Tibial nerve (tissue), 4 donors: ENCODE data around the gene TBC1D1. TPM values are rescaled to one million over a fixed set of nuclear protein-coding genes. Genes with fewer than 3 reads are reported as not detected.

Experiments
- DNase-seq, 2 donors: peaks; one replicate each; pipeline ENCODE4 v3.0.0-alpha.2; 2019; ENCODE audit warnings: low spot score in 2 of 2
- H3K27ac ChIP-seq, 4 donors: fragments of 200-600 bp; sonication (generic) in 3 of 4; one replicate each; pipeline ENCODE4 v1.5.1; 2017 to 2019; ENCODE audit warnings: mild to moderate bottlenecking in 1 of 4
- H3K27me3 ChIP-seq, 2 donors: fragments of 200-600 bp; sonication (generic) in 1 of 2; one replicate each; pipeline versions ENCODE4 v1.5.1 to v1.6.0; 2017 to 2019
- H3K36me3 ChIP-seq, 3 donors: fragments of 200-600 bp; sonication (generic); one replicate each; pipeline ENCODE4 v1.5.1; 2018 to 2019
- H3K4me1 ChIP-seq, 4 donors: fragments of 200-600 bp; sonication (generic) in 3 of 4; one replicate each; pipeline ENCODE4 v1.5.1; 2017 to 2019
- H3K4me3 ChIP-seq, 4 donors: fragments of 200-600 bp; sonication (generic) in 3 of 4; one replicate each; pipeline ENCODE4 v1.5.1; 2017 to 2019; ENCODE audit warnings: mild to moderate bottlenecking in 1 of 4, moderate library complexity in 1 of 4
- H3K9me3 ChIP-seq, 4 donors: fragments of 200-600 bp; sonication (generic) in 3 of 4; one replicate each; pipeline ENCODE4 v1.5.1; 2017 to 2019
- CTCF ChIP-seq, 5 experiments: fragments of 200-600 bp in 3 of 5; fragments of 450-650 bp in 2 of 5; sonication (generic) in 3 of 5; IDR thresholded peaks; one replicate each; pipeline ENCODE4 v1.5.1; 2016 to 2019; ENCODE audit warnings: antibody characterized with exemption in 5 of 5, mild to moderate bottlenecking in 3 of 5, moderate library complexity in 2 of 5
- EP300 ChIP-seq, 2 donors: sonication (generic); formaldehyde crosslinking; IDR thresholded peaks; one replicate each; pipeline ENCODE4 v1.6.1; 2017; ENCODE audit warnings: antibody characterized with exemption in 2 of 2, mild to moderate bottlenecking in 1 of 2
- POLR2A ChIP-seq, 2 donors: fragments of 450-650 bp; IDR thresholded peaks; one replicate each; pipeline ENCODE4 v1.6.1; 2017; ENCODE audit warnings: antibody characterized with exemption in 2 of 2, mild to moderate bottlenecking in 2 of 2, moderate library complexity in 2 of 2
- WGBS, 2 donors: methylation state at CpG; one replicate each; pipeline ENCODE4 v1.1.5; 2018; 5-methylcytosine and 5-hydroxymethylcytosine counted together
- total RNA-seq, 4 donors: library from RNA; depleted of rRNA; stranded (reverse); fragments of >200 nt; gene quantifications; one replicate each; pipeline ENCODE4 v1.1.0, GENCODE V29; 2016

The TBC1D1 gene
- total RNA-seq, 4 donors from 2014 or later: 41.6 to 97.8 (median 62.5) TPM

- WGBS, 2 donors: 52 to 63% methylated on average over 9 of the region's 9 CpGs
- Histone ChIP-seq H3K36me3 (no peaks in the 10 kb centered on the region), H3K27me3 (no peaks in the 10 kb centered on the region), H3K4me1 (peaks cover 0 to 57% (median 36%) of the 10 kb centered on the region in 4 donors), H3K27ac (peak overlapping the region in 1 of 4 donors; percentile 85), H3K9me3 (no peaks in the 10 kb centered on the region), H3K4me3 (no peak overlapping the region)
- no peak for TF ChIP-seq CTCF (IDR thresholded peaks at IDR 0.05)
- no peak for TF ChIP-seq EP300 (IDR thresholded peaks at IDR 0.05)
- no peak for DNase-seq
Observed at GRCh38 chr4:38086151-38086848, 195.4 kb downstream of the TBC1D1 start.

- H3K27me3 ChIP-seq: no peaks in the 10 kb centered on the region
- H3K4me1 ChIP-seq: peaks cover 0 to 51% (median 32%) of the 10 kb centered on the region in 4 donors
- WGBS, 2 donors: 77 to 80% methylated on average over 2 of the region's 2 CpGs
- H3K36me3 ChIP-seq: no peaks in the 10 kb centered on the region
- TF ChIP-seq CTCF (IDR thresholded peaks at IDR 0.05) (no peak), EP300 (IDR thresholded peaks at IDR 0.05) (no peak), POLR2A (IDR thresholded peaks at IDR 0.05) (no peak)
- no peak overlapping the region for H3K27ac ChIP-seq
- DNase-seq: no peak
- H3K9me3 ChIP-seq: no peaks in the 10 kb centered on the region
- no peak overlapping the region for H3K4me3 ChIP-seq
Observed at GRCh38 chr4:38086849-38087226, 196.0 kb downstream of the TBC1D1 start.

GRCh38 chr4:38088321-38088720, 197.4 kb downstream of the TBC1D1 start:
- Histone ChIP-seq H3K4me1 (peaks cover 0 to 37% (median 18%) of the 10 kb centered on the region in 4 donors), H3K27ac (no peak overlapping the region), H3K27me3 (no peaks in the 10 kb centered on the region), H3K9me3 (no peaks in the 10 kb centered on the region), H3K36me3 (peaks cover 0 to 6% (median 0%) of the 10 kb centered on the region in 3 donors), H3K4me3 (no peak overlapping the region)
- no peak for DNase-seq
- TF ChIP-seq POLR2A (IDR thresholded peaks at IDR 0.05): no peak
- no peak for TF ChIP-seq CTCF (IDR thresholded peaks at IDR 0.05)
- TF ChIP-seq EP300 (IDR thresholded peaks at IDR 0.05): no peak

GRCh38 chr4:38089961-38090360, 199.1 kb downstream of the TBC1D1 start:
- H3K4me1 ChIP-seq: peaks cover 0 to 23% (median 13%) of the 10 kb centered on the region in 4 donors
- no peaks in the 10 kb centered on the region for H3K27me3 ChIP-seq
- H3K36me3 ChIP-seq: peaks cover 0 to 6% (median 0%) of the 10 kb centered on the region in 3 donors
- no peak for DNase-seq
- TF ChIP-seq EP300 (IDR thresholded peaks at IDR 0.05) (no peak), POLR2A (IDR thresholded peaks at IDR 0.05) (no peak), CTCF (IDR thresholded peaks at IDR 0.05) (no peak)
- H3K27ac ChIP-seq: no peak overlapping the region
- H3K9me3 ChIP-seq: no peaks in the 10 kb centered on the region
- no peak overlapping the region for H3K4me3 ChIP-seq
- 81 to 85% methylated on average over 4 of the region's 4 CpGs for WGBS, 2 donors

- Histone ChIP-seq H3K4me1 (peaks cover 0 to 16% (median 7%) of the 10 kb centered on the region in 4 donors), H3K4me3 (no peak overlapping the region), H3K27me3 (no peaks in the 10 kb centered on the region), H3K36me3 (peaks cover 0 to 6% (median 0%) of the 10 kb centered on the region in 3 donors), H3K9me3 (no peaks in the 10 kb centered on the region), H3K27ac (no peak overlapping the region)
- TF ChIP-seq POLR2A (IDR thresholded peaks at IDR 0.05) (no peak), EP300 (IDR thresholded peaks at IDR 0.05) (no peak), CTCF (IDR thresholded peaks at IDR 0.05) (no peak)
- 92 to 93% methylated on average over 7 of the region's 7 CpGs for WGBS, 2 donors
- DNase-seq: no peak
Observed at GRCh38 chr4:38090455-38091246, 199.8 kb downstream of the TBC1D1 start.
